Lung (tissue), 12 donors: ENCODE data around the gene EVI5L. TPM values are rescaled to one million over a fixed set of nuclear protein-coding genes. Genes with fewer than 3 reads are reported as not detected.

Experiments used
- ATAC-seq: fragments of 200-7000 bp; cut with Tn5 transposase; one replicate; pipeline ENCODE4 v1.9.1; 2020; ENCODE audit warnings: moderate number of reproducible peaks; ENCODE audit not compliant: insufficient read depth, low FRiP score
- DNase-seq, 3 donors: peaks; one replicate each; pipeline ENCODE4 v3.0.0-alpha.2; 2013 to 2017
- H3K27ac ChIP-seq, 2 donors: one replicate each; pipeline ENCODE4 v1.5.1; 2013; ENCODE audit warnings: mild to moderate bottlenecking in 2 of 2, moderate library complexity in 2 of 2, control low read depth in 1 of 2, inconsistent platforms in 1 of 2, low read depth in 1 of 2, low read length in 1 of 2
- H3K27me3 ChIP-seq, 3 donors: one replicate each; pipeline ENCODE4 v1.5.1; 2013; ENCODE audit warnings: low read length in 2 of 3; ENCODE audit not compliant: control insufficient read depth in 3 of 3, insufficient read depth in 3 of 3
- H3K36me3 ChIP-seq, 4 donors: one replicate each; pipeline ENCODE4 v1.5.1; 2013; ENCODE audit warnings: low read length in 4 of 4, mild to moderate bottlenecking in 1 of 4, moderate library complexity in 1 of 4; ENCODE audit not compliant: control insufficient read depth in 4 of 4, insufficient read depth in 4 of 4
- H3K4me1 ChIP-seq, 5 donors: one replicate each; pipeline ENCODE4 v1.5.1; 2013; ENCODE audit warnings: low read length in 5 of 5, mild to moderate bottlenecking in 2 of 5, moderate library complexity in 1 of 5; ENCODE audit not compliant: control insufficient read depth in 5 of 5, insufficient read depth in 5 of 5
- H3K4me3 ChIP-seq: one replicate; pipeline ENCODE4 v1.5.1; 2013; ENCODE audit warnings: mild to moderate bottlenecking, control low read depth, moderate library complexity
- H3K9ac ChIP-seq, 2 donors: one replicate each; pipeline ENCODE4 v1.5.1; 2013; ENCODE audit warnings: low read length in 2 of 2, control low read depth in 1 of 2; ENCODE audit not compliant: insufficient read depth in 1 of 2
- H3K9me3 ChIP-seq, 4 donors: one replicate each; pipeline ENCODE4 v1.5.1; 2013; ENCODE audit warnings: low read length in 3 of 4, mild to moderate bottlenecking in 1 of 4, moderate library complexity in 1 of 4; ENCODE audit not compliant: control insufficient read depth in 4 of 4, insufficient read depth in 3 of 4
- CTCF ChIP-seq: IDR thresholded peaks from 2 replicates; pipeline ENCODE4 v1.5.1; 2012; ENCODE audit warnings: mild to moderate bottlenecking; ENCODE audit errors: control extremely low read depth, extremely low read depth
- WGBS, 2 donors: extraction: QIAGEN DNeasy Blood & Tissue Kit; methylation state at CpG; one replicate each; pipeline ENCODE4 v1.1.7; 2013; 5-methylcytosine and 5-hydroxymethylcytosine counted together
- polyA plus RNA-seq, 2 donors: library from polyadenylated mRNA; stranded (reverse); fragments of 200-250 nt; gene quantifications; one replicate each; pipeline ENCODE4 v1.2.1, GENCODE V29; 2013
- total RNA-seq, 2 donors: library from RNA; depleted of rRNA in 1 of 2; stranded (reverse); fragments of >200 nt in 1 of 2; gene quantifications; one replicate each; pipeline ENCODE4 v1.2.1, GENCODE V29; 2014 to 2021
- donor health status: control.
- donor health status: control.
- donor health status: Bipolar disorder and iron deficiency.
- donor health status: healthy.
- donor health status: DM: yes; HTN: yes; CAD: no.

Gene EVI5L
- total and polyA plus RNA-seq, 4 donors: 10.7 to 18.6 (median 12.6) TPM

DNA sequence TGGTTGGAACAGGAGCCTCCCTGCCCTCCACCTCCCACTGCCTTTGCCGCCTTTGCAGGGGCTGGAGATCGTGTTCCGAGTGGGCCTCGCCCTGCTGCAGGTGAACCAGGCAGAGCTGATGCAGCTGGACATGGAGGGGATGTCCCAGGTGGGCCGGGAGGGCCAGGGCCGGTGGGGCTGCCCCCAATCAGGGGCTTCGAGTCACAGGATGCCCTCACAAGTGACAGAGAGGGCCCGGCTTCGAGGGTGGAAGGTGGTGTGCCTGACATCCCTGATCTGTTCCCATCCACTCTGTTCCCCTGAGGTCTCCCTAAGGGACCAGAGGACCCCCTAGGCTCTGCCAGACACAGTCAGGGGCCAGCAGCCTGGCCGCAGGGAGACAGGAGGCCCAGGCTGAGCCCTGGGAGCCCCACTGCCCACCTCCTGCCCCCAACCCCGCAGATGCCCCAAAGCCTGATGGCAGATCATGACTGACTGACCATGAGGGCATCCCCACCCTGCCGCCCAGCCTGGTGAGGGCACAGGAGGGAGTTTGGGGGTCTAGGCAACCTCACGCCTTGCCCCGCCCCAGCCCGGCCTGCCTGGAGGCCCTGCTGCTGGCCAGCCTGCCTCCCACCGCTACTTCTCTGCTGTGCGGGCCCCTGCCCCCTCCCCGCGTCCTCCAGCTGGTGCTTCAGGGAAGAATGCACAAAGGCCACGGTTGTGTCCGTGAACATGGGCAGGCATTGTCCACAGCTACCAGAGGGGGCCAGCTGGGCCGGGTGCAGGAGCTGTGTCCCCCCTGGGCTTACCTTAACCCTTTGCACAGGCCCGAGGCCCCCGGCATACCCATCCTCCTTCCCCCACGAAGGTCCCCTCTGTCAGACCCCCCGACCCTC lies 21.8 kb downstream of the EVI5L start:
- no peak overlapping the region for H3K27ac ChIP-seq
- 87 to 95% methylated on average over 26 of the region's 26 CpGs for WGBS, 2 donors
- no peak overlapping the region for H3K9ac ChIP-seq
- no peak overlapping the region for H3K4me3 ChIP-seq
- no peaks in the 10 kb centered on the region for H3K27me3 ChIP-seq
- no peak for TF ChIP-seq CTCF
- peaks cover 0 to 9% (median 0%) of the 10 kb centered on the region in 5 donors for H3K4me1 ChIP-seq
- H3K9me3 ChIP-seq: no peaks in the 10 kb centered on the region
- no peak for DNase-seq
- H3K36me3 ChIP-seq: peaks cover 0 to 6% (median 2%) of the 10 kb centered on the region in 4 donors
- no peak for ATAC-seq

DNA sequence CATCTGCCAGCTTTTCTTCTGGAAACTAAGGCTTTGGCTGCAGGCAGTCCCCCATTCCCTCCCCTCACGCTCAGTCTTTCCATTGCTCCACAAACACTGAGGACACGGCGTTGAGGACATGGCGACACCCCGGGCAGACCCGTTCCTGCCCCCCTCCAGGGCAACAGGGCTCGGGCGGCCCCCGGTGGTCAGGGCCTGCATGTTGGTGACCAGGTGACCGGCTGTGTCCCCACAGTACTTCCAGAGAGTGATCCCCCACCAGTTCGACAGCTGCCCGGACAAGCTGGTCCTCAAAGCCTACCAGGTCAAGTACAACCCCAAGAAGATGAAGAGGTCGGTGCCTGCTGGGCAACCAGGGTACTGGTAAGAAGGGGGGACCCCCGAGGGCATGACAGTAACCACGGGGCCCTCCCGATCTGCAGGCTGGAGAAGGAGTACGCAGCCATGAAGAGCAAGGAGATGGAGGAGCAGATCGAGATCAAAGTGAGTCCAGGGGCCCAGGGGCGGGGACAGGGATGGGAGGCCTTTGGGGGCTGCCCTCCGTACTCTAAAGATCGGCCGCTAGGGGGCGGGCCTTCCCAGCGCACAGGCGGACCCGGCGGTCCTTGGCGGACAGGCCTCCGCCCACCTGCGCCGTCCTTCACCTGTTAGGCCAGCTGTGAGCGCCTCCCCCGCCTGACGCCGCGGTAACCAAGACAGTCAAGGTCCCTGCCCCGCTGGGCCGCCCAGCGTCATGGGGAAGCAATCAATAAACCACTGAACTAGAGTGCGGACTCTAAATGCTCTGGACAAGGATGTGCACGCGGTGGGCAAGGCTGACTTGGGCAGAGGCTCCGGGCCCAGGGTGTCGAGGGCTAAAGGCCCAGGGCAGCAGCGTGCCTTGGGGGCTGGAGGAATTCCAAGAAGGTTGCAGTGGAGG lies 23.1 kb downstream of the EVI5L start:
- Histone ChIP-seq H3K9me3 (no peaks in the 10 kb centered on the region), H3K4me3 (no peak overlapping the region), H3K36me3 (peaks cover 0 to 7% (median 2%) of the 10 kb centered on the region in 4 donors), H3K27me3 (no peaks in the 10 kb centered on the region), H3K9ac (no peak overlapping the region), H3K27ac (no peak overlapping the region), H3K4me1 (peaks cover 0 to 9% (median 2%) of the 10 kb centered on the region in 5 donors)
- DNase-seq (peak; percentile 64 to 83 (median 74)), ATAC-seq (peak; percentile 75)
- WGBS, 2 donors: 33 to 35% methylated on average over 44 to 45 of the region's 45 CpGs
- peak; percentile 55 for TF ChIP-seq CTCF

GRCh38 chr19:7853770-7854128 lies 23.7 kb downstream of the EVI5L start:
- Histone ChIP-seq H3K4me1 (peaks cover 0 to 9% (median 2%) of the 10 kb centered on the region in 5 donors), H3K27me3 (no peaks in the 10 kb centered on the region), H3K4me3 (no peak overlapping the region), H3K9ac (no peak overlapping the region), H3K27ac (no peak overlapping the region), H3K36me3 (peaks cover 0 to 8% (median 2%) of the 10 kb centered on the region in 4 donors), H3K9me3 (no peaks in the 10 kb centered on the region)
- no peak for DNase-seq
- no peak for TF ChIP-seq CTCF
- 81 to 88% methylated on average over 11 to 12 of the region's 12 CpGs for WGBS, 2 donors
- ATAC-seq: no peak
